AG04449 (cell line): ENCODE data around the gene ANKRD33B.

Experiments used
- CTCF ChIA-PET: fragments of 350-600 bp; formaldehyde crosslinking; extraction: SDS; loops from one replicate; lab custom pipeline; 2021; ENCODE audit warnings: antibody characterized with exemption; lab: Yijun Ruan, JAX
- POLR2A ChIA-PET: fragments of 400-600, 350-600 bp; formaldehyde crosslinking; extraction: SDS; loops from one replicate; lab custom pipeline; 2020; ENCODE audit warnings: antibody characterized with exemption, inconsistent platforms; lab: Yijun Ruan, JAX
- DNase-seq: peaks from one replicate; pipeline ENCODE4 v3.0.0-alpha.2; 2010; ENCODE audit warnings: low read depth, low spot score
- H3K4me3 ChIP-seq: 2 replicates; pipeline ENCODE4 v1.5.1; 2011; ENCODE audit warnings: low read depth, mild to moderate bottlenecking, control low read depth, low read length
- TF ChIP-seq, protein P1 (sequence below): IDR thresholded peaks from one replicate; pipeline ENCODE4 v1.5.1; 2011; ENCODE audit warnings: mild to moderate bottlenecking, moderate library complexity, low read length, control low read depth, inconsistent platforms; ENCODE audit not compliant: insufficient read depth; ENCODE audit errors: missing control alignments

Gene ANKRD33B

DNA sequence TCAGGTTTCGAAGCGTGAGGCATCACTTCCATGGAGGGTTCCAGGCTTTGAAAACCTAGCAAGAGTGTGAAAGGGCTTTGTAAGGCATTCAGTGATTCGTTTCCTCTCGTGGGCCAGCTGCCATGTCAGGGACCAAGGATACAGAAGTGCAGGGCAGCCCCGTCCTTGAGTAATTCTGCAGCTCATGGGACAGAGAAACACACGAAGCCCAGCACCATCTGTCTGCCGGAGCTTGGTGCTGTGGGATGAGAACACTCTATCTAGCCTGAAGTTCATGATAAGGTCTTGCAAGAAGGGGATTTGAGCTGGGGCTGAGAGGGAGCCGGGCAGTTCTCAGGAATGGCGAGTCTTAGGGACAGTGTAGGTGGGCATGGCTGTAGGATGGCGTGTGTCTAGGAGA is 55.8 kb downstream of the ANKRD33B start:
- H3K4me3 ChIP-seq: no peak overlapping the region
- no peak for DNase-seq
- POLR2A ChIA-PET: interaction anchor here (1.3 kb wide), 1 partner anchor 12 kb away, joined by 3 read pairs; no protein-coding TSS in a partner anchor
- CTCF ChIA-PET: interaction anchor here (4.8 to 8.3 kb wide), 2 partner anchors 8 to 167 kb away, joined by 29 to 65 read pairs; no protein-coding TSS in a partner anchor
- TF ChIP-seq, protein P1, sequence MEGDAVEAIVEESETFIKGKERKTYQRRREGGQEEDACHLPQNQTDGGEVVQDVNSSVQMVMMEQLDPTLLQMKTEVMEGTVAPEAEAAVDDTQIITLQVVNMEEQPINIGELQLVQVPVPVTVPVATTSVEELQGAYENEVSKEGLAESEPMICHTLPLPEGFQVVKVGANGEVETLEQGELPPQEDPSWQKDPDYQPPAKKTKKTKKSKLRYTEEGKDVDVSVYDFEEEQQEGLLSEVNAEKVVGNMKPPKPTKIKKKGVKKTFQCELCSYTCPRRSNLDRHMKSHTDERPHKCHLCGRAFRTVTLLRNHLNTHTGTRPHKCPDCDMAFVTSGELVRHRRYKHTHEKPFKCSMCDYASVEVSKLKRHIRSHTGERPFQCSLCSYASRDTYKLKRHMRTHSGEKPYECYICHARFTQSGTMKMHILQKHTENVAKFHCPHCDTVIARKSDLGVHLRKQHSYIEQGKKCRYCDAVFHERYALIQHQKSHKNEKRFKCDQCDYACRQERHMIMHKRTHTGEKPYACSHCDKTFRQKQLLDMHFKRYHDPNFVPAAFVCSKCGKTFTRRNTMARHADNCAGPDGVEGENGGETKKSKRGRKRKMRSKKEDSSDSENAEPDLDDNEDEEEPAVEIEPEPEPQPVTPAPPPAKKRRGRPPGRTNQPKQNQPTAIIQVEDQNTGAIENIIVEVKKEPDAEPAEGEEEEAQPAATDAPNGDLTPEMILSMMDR: no peak

DNA sequence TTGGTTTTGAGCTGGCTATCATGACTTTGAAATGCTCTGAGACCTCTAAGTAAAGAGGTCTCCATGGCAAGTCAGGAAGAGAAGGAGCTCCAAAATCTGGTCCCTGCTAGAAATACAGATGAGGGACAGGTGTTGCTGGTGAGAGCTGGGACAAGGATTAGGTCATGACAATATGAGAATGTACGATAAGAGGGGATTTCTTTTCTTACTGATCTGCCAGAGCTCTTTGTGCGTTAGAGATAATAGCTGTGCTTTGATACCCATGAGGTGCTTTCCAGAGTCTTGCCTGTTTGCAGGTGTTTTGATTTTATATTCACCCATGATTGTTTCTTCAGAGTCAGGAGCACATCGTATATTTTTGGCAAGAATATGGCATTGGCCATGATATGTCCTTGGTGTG is 56.5 kb downstream of the ANKRD33B start:
- CTCF ChIA-PET: interaction anchor here (1.2 to 4.8 kb wide), 3 partner anchors 9 to 167 kb away, joined by 3 to 29 read pairs (median 3); no protein-coding TSS in a partner anchor
- TF ChIP-seq, protein P1: no peak
- no peak for DNase-seq
- POLR2A ChIA-PET: interaction anchor here (1.3 kb wide), 1 partner anchor 13 kb away, joined by 3 read pairs; no protein-coding TSS in a partner anchor
- no peak overlapping the region for H3K4me3 ChIP-seq

DNA sequence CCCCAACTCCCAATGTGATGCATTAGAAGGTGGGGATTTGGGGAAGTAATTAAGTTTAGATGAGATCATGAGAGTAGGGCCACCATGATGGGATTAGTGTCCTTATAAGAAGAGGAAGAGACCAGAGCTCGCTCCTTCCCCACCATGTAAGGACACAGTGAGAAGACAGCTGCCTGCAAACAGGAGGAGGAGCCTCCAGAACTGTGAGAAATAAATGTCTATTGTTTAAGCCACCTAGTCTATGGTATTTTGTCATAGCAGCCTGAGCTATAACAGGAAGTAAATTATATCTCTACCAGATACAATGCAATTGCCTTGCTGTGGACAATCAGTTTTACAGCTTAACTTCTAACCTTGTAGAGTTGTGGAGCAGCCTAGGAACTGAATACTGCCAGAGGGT is 58.0 kb downstream of the ANKRD33B start:
- CTCF ChIA-PET: interaction anchor here (4.8 kb wide), 1 partner anchor 169 kb away, joined by 29 read pairs; no protein-coding TSS in a partner anchor
- POLR2A ChIA-PET: no interaction called here
- H3K4me3 ChIP-seq: no peak overlapping the region
- TF ChIP-seq, protein P1: no peak
- no peak for DNase-seq

DNA sequence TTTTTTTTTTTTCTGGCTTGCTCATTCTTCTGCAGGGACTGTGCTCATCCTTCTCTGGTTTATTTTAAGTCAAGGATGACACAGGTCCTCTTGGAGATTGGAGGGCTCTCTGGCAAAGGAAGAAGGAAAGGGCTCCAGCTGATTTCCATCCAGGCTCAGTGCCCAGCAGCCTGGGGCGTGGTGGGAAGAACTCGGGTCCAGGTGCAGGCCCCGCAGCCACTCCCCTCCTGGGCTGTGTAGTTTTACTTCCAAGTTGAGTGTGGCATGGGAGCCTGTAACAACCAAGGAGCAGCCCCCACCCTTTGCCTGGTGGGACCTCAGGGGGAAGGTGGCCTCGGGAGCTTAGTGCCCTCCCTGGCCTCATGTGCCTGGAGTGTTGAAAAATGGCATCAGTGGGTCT is 58.9 kb downstream of the ANKRD33B start:
- POLR2A ChIA-PET: no interaction called here
- H3K4me3 ChIP-seq: no peak overlapping the region
- TF ChIP-seq, protein P1: no peak
- DNase-seq: no peak
- CTCF ChIA-PET: interaction anchor here (4.8 kb wide), 1 partner anchor 170 kb away, joined by 29 read pairs; no protein-coding TSS in a partner anchor

DNA sequence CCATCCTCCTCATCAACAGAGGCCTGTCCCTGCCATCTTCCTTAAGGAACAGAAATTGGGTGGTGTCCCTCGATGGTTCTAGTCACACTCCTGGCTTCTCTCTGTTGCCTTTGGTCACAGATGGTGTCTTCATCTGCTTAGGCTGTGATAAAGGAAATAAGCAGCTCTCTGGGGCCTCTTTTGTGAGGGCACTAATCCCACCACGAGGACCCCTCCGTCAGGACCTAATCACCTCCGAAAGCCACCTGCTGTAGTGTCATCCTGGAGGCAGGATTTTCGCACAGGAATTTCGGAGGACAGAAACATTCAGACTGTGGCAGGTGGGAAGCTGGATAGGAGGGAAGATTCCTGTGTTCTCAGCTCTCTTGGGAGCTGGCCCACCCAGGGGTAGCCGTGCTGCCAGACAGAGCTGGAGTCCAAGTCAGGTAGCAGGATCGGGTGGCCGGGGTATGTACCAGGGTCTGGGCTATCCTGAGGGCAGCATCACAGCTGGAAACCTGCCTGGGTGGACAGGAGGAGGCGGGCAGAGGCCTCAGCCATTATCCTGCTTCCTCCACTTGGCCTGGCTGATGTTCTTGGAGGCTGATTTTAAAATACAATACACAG is 59.5 kb downstream of the ANKRD33B start:
- no peak for DNase-seq
- TF ChIP-seq, protein P1: no peak
- H3K4me3 ChIP-seq: no peak overlapping the region
- POLR2A ChIA-PET: no interaction called here
- CTCF ChIA-PET: interaction anchor here (4.8 kb wide), 1 partner anchor 170 kb away, joined by 29 read pairs; no protein-coding TSS in a partner anchor

DNA sequence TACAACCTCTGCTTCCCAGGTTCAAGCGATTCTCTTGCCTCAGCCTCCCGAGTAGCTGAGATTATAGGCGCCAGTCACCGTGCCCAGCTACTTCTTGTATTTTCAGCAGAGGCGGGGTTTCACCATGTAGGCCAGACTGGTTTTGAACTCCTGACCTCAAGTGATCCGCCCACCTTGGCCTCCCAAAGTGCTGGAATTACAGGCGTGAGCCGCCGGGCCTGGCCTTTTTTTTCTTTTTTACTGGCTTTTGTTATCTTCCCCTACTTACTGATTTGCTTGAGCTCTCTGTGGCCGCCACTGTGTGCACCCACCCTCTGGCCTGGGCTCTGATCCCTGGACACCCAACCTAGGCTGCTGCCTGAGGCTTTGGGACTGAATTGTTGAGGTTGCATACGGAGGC is 60.3 kb downstream of the ANKRD33B start:
- no peak overlapping the region for H3K4me3 ChIP-seq
- TF ChIP-seq, protein P1: no peak
- POLR2A ChIA-PET: no interaction called here
- DNase-seq: no peak
- CTCF ChIA-PET: interaction anchor here (0.9 to 6.6 kb wide), 3 partner anchors 9 to 172 kb away, joined by 3 to 256 read pairs (median 65); no protein-coding TSS in a partner anchor
